HepG2 (cell line): ENCODE results near the gene PHACTR3. TPM values are rescaled to one million over a fixed set of nuclear protein-coding genes. Genes with fewer than 3 reads are reported as not detected.
A peak's percentile ranks its signal among the peaks of the same experiment; 100 is the strongest.

Experiments
- ATAC-seq: fragments of 200-7000 bp; cut with Tn5 transposase; 3 replicates; pipeline ENCODE4 v1.9.1; 2020; ENCODE audit warnings: mild to moderate bottlenecking, moderate library complexity
- BruUV-seq: library from RNA; stranded (reverse); fragments of 400-500 nt; replicated peaks from 2 replicates; lab custom pipeline; 2021; lab: Mats Ljungman, UMichigan
- CTCF ChIA-PET: fragments of 300-600 bp; formaldehyde crosslinking; extraction: SDS; loops from one replicate; lab custom pipeline; 2021; ENCODE audit warnings: low total read pairs, inconsistent platforms, low intra/inter-chr PET ratio; lab: Yijun Ruan, JAX
- POLR2A ChIA-PET: fragments of 350-600 bp; sonication (Branson Sonifier 250); formaldehyde crosslinking; loops from one replicate; lab custom pipeline; 2020; ENCODE audit warnings: antibody characterized with exemption, inconsistent platforms; lab: Yijun Ruan, JAX
- DNase-seq: peaks from one replicate; pipeline ENCODE4 v3.0.0-alpha.2; 2015; ENCODE audit warnings: low spot score
- FAIRE-seq: peaks from 3 replicates; lab custom pipeline; 2011; peaks lifted over from hg19 to GRCh38; lab: Jason Lieb, UNC
- H2AFZ ChIP-seq: one replicate; pipeline ENCODE4 v1.6.1; 2011; ENCODE audit warnings: low read length, inconsistent platforms
- H3K27ac ChIP-seq: fragments of 300-600 bp; 3 replicates; pipeline ENCODE4 v1.8.0; 2011; ENCODE audit warnings: mixed run types, mild to moderate bottlenecking, mixed read lengths, low read length, inconsistent platforms; ENCODE audit not compliant: insufficient read depth; ENCODE audit errors: extremely low read length
- H3K27me3 ChIP-seq, 2 experiments: fragments of 200-600 bp in 1 of 2; 2 replicates in 1 of 2; 3 replicates in 1 of 2; pipeline versions ENCODE4 v1.6.0 to v1.8.0; 2011; ENCODE audit warnings: low read length in 2 of 2, mild to moderate bottlenecking in 2 of 2, moderate library complexity in 2 of 2, inconsistent platforms in 1 of 2; ENCODE audit not compliant: insufficient read depth in 2 of 2, control insufficient read depth in 1 of 2
- H3K36me3 ChIP-seq, 2 experiments: fragments of 200-600 bp in 1 of 2; replicated peaks in 1 of 2; 2 replicates in 1 of 2; 3 replicates in 1 of 2; pipeline versions ENCODE4 v1.5.1 to v1.8.0; 2011; ENCODE audit warnings: low read length in 2 of 2, inconsistent platforms in 1 of 2; ENCODE audit not compliant: insufficient read depth in 2 of 2, control insufficient read depth in 1 of 2
- H3K4me1 ChIP-seq: 2 replicates; pipeline ENCODE4 v1.5.1; 2012; ENCODE audit warnings: low read length, inconsistent platforms; ENCODE audit not compliant: insufficient read depth
- H3K4me2 ChIP-seq: 2 replicates; pipeline ENCODE4 v1.6.0; 2011; ENCODE audit warnings: low read depth, low read length, inconsistent platforms
- H3K4me3 ChIP-seq, 3 experiments: fragments of 200-600 bp in 1 of 3; sonication (generic), shearing (Covaris generic) in 1 of 3; replicated peaks in 1 of 3; 2 replicates each; pipeline ENCODE4 v1.5.1; 2011 to 2016; ENCODE audit warnings: low read length in 3 of 3, inconsistent platforms in 2 of 3, low read depth in 2 of 3, mild to moderate bottlenecking in 2 of 3, control low read depth in 1 of 3, mixed read lengths in 1 of 3; ENCODE audit not compliant: insufficient read depth in 1 of 3
- H3K79me2 ChIP-seq: one replicate; pipeline ENCODE4 v1.6.1; 2011; ENCODE audit warnings: low read length, inconsistent platforms; ENCODE audit not compliant: insufficient read depth
- H3K9ac ChIP-seq: 2 replicates; pipeline ENCODE4 v1.6.0; 2011; ENCODE audit warnings: mild to moderate bottlenecking, low read depth, low read length, inconsistent platforms; ENCODE audit not compliant: insufficient read depth
- H3K9me3 ChIP-seq: 2 replicates; pipeline ENCODE4 v1.5.1; 2012; ENCODE audit warnings: mild to moderate bottlenecking, low read length
- H4K20me1 ChIP-seq: 2 replicates; pipeline ENCODE4 v1.6.0; 2011; ENCODE audit warnings: inconsistent platforms, mild to moderate bottlenecking, low read length, moderate library complexity; ENCODE audit not compliant: insufficient read depth
- CEBPZ ChIP-seq: IDR thresholded peaks from 2 replicates; pipeline ENCODE4 v1.6.1; 2012; ENCODE audit warnings: low read length, improper control_type of control experiment
- POLR2AphosphoS5 ChIP-seq: IDR thresholded peaks from 2 replicates; pipeline ENCODE4 v1.6.1; 2012; ENCODE audit warnings: low read depth, low read length
- TAF15 ChIP-seq: fragments of 200-400 bp; formaldehyde crosslinking; IDR thresholded peaks from one replicate; pipeline ENCODE4 v1.6.1; 2018; ENCODE audit warnings: mild to moderate bottlenecking, low read depth, low read length; ENCODE audit not compliant: poor library complexity, severe bottlenecking
- ZHX2 ChIP-seq, 2 experiments: sonication (generic) in 1 of 2; formaldehyde crosslinking in 1 of 2; IDR thresholded peaks; 2 replicates each; pipeline versions ENCODE4 v1.6.1 to v1.9.0; 2014 to 2022; ENCODE audit warnings: antibody characterized with exemption in 1 of 2, borderline replicate concordance in 1 of 2, inconsistent platforms in 1 of 2, low read depth in 1 of 2, missing genetic modification reagents in 1 of 2
- ZNF225 ChIP-seq: sonication (generic); formaldehyde crosslinking; IDR thresholded peaks from 2 replicates; pipeline ENCODE4 v1.4.0; 2020; ENCODE audit warnings: mild to moderate bottlenecking, missing genetic modification reagents
- ZNF558 ChIP-seq: sonication (generic); formaldehyde crosslinking; IDR thresholded peaks from 2 replicates; pipeline ENCODE4 v1.9.0; 2022; ENCODE audit warnings: mild to moderate bottlenecking, missing genetic modification reagents, borderline replicate concordance
- ZNF577 ChIP-seq: sonication (generic); formaldehyde crosslinking; IDR thresholded peaks from 2 replicates; pipeline ENCODE4 v1.4.0; 2020; ENCODE audit warnings: mild to moderate bottlenecking, low read depth, missing genetic modification reagents, borderline replicate concordance
- WGBS: methylation state at CpG from one replicate; pipeline ENCODE4 v1.1.6; 2017; ENCODE audit warnings: low lambda C conversion rate; 5-methylcytosine and 5-hydroxymethylcytosine counted together
- in situ Hi-C: cut with HindIII; loops from 2 replicates; pipeline ENCODE4 v1.10.0; 2017; ENCODE audit warnings: low pct_unique_long_range_greater_than_20kb; ENCODE audit not compliant: extremely low pct_ligation_motif_present
- intact Hi-C: fragments of 100-400 bp; cut with micrococcal nuclease; formaldehyde crosslinking; loops from one replicate; pipeline ENCODE4 v1.10.0; 2022; ENCODE audit not compliant: unreplicated experiment
- polyA plus RNA-seq, 8 experiments: library from polyadenylated mRNA; depleted of rRNA in 3 of 8; stranded (reverse) in 7 of 8; unstranded in 1 of 8; fragments of >200 nt; fragmentation: Illumina TruSeq in 4 of 8; extraction: Trizol in 4 of 8; gene quantifications; 2 replicates each; pipeline versions ENCODE4 v1.2.1 to v1.2.3, GENCODE V29; 2011 to 2016; ENCODE audit warnings: low read depth in 4 of 8, missing spikeins in 1 of 8, mixed read lengths in 1 of 8; ENCODE audit not compliant: insufficient read depth in 1 of 8
- total RNA-seq, 5 experiments: library from RNA; depleted of rRNA; stranded (reverse); fragments of >200 nt; fragmentation: Illumina TruSeq; extraction: Trizol; gene quantifications; 2 replicates each; pipeline ENCODE4 v1.2.3, GENCODE V29; 2016; ENCODE audit warnings: low read depth in 1 of 5

Gene PHACTR3
- total and polyA plus RNA-seq, 2 of the 13 experiments (the other 11 are each of a cell fraction or from before 2014, with no cell fraction given): not detected

- in situ Hi-C loops (no loop called here), intact Hi-C loops (no loop called here)
- ATAC-seq (peak; percentile 27; the same call in 1 of the 3 replicates), DNase-seq (no peak), FAIRE-seq (no peak)
- H3K4me2 ChIP-seq: no peak overlapping the region
- ChIA-PET POLR2A (no interaction called here), CTCF (no interaction called here)
- H3K27ac ChIP-seq: no peak overlapping the region
- H2AFZ ChIP-seq: no peak overlapping the region
- no peaks in the 10 kb centered on the region for H3K4me1 ChIP-seq
- no peaks in the 10 kb centered on the region for H3K36me3 ChIP-seq
- H3K9ac ChIP-seq: no peak overlapping the region
- no peaks in the 10 kb centered on the region for H3K79me2 ChIP-seq
- H3K4me3 ChIP-seq: no peak overlapping the region
- no peaks in the 10 kb centered on the region for H3K27me3 ChIP-seq
- no peaks in the 10 kb centered on the region for H4K20me1 ChIP-seq
- TF ChIP-seq ZNF558 (CRISPR knock-in tag) (no peak), POLR2AphosphoS5 (no peak), ZHX2 (IDR thresholded peaks at IDR 0.05; ENCODE audit: low read depth) (no peak), ZHX2 (CRISPR knock-in tag; IDR thresholded peaks at IDR 0.05; ENCODE audit: borderline replicate concordance) (no peak), CEBPZ (no peak), TAF15 (no peak), ZNF225 (no peak), ZNF577 (CRISPR knock-in tag) (no peak)
- H3K9me3 ChIP-seq: peaks cover 7% of the 10 kb centered on the region; the same call in 1 of the 2 replicates
- no TSS peak for BruUV-seq
- whole genome bisulfite sequencing: 9% methylated on average over 1 of the region's 1 CpG
Measured at GRCh38 chr20:59706400-59706693, 102.0 kb downstream of the PHACTR3 start.
